K562 (cell line): ENCODE data around the gene GRM2. TPM values are rescaled to one million over a fixed set of nuclear protein-coding genes. Genes with fewer than 3 reads are reported as not detected.

Experiments used
- ATAC-seq: fragments of 200-7000 bp; cut with Tn5 transposase; 3 replicates; pipeline ENCODE4 v1.9.1; 2020; ENCODE audit warnings: moderate library complexity
- BruUV-seq: library from RNA; stranded (reverse); fragments of 400-500 nt; replicated peaks from 2 replicates; lab custom pipeline; 2021; lab: Mats Ljungman, UMichigan
- CTCF ChIA-PET: fragments of 300-600 bp; formaldehyde crosslinking; extraction: SDS; loops from one replicate; lab custom pipeline; 2021; ENCODE audit warnings: low intra/inter-chr PET ratio; lab: Yijun Ruan, JAX
- POLR2A ChIA-PET: fragments of 300-600, 350-650 bp; sonication (Branson Sonifier 250); formaldehyde crosslinking; extraction: SDS; loops from one replicate; lab custom pipeline; 2021; ENCODE audit warnings: antibody characterized with exemption, inconsistent platforms; lab: Yijun Ruan, JAX
- DNase-seq, 4 experiments: peaks; one replicate each; pipeline versions ENCODE4 v3.0.0 to v3.0.0-alpha.2; 2011 to 2018; ENCODE audit warnings: low spot score in 3 of 4, mixed read lengths in 3 of 4; ENCODE audit errors: extremely low read depth in 1 of 4
- FAIRE-seq: peaks from 2 replicates; lab custom pipeline; 2011; peaks lifted over from hg19 to GRCh38; lab: Jason Lieb, UNC
- H2AFZ ChIP-seq: 2 replicates; pipeline ENCODE4 v1.6.0; 2011; ENCODE audit warnings: low read depth, low read length, control low read depth, inconsistent platforms
- H3K27ac ChIP-seq: fragments of 200-600 bp; 3 replicates; pipeline ENCODE4 v1.8.0; 2011; ENCODE audit warnings: low read depth, mild to moderate bottlenecking, control low read depth, inconsistent platforms, low read length, moderate library complexity, mixed read lengths; ENCODE audit errors: extremely low read depth
- H3K27me3 ChIP-seq, 2 experiments: fragments of 300-600 bp in 1 of 2; 2 replicates in 1 of 2; 3 replicates in 1 of 2; pipeline versions ENCODE4 v1.6.0 to v1.8.0; 2011; ENCODE audit warnings: inconsistent platforms in 2 of 2, low read length in 2 of 2, mild to moderate bottlenecking in 1 of 2, mixed read lengths in 1 of 2, moderate library complexity in 1 of 2; ENCODE audit not compliant: control insufficient read depth in 2 of 2, insufficient read depth in 2 of 2
- H3K36me3 ChIP-seq: fragments of 300-600 bp; 3 replicates; pipeline ENCODE4 v1.8.0; 2011; ENCODE audit warnings: mild to moderate bottlenecking, low read length, inconsistent platforms; ENCODE audit not compliant: control insufficient read depth, insufficient read depth
- H3K4me1 ChIP-seq, 2 experiments: fragments of 200-600 bp in 1 of 2; replicated peaks in 1 of 2; 2 replicates in 1 of 2; 3 replicates in 1 of 2; pipeline versions ENCODE4 v1.5.1 to v1.8.0; 2011; ENCODE audit warnings: inconsistent platforms in 2 of 2, low read length in 2 of 2, mild to moderate bottlenecking in 1 of 2, mixed read lengths in 1 of 2, moderate library complexity in 1 of 2; ENCODE audit not compliant: control insufficient read depth in 2 of 2, insufficient read depth in 2 of 2
- H3K4me2 ChIP-seq: 2 replicates; pipeline ENCODE4 v1.6.1; 2011; ENCODE audit warnings: low read length, control low read depth, inconsistent platforms, mixed read lengths; ENCODE audit not compliant: insufficient read depth
- H3K4me3 ChIP-seq: fragments of 200-600 bp; sonication (generic), shearing (Covaris generic); 2 replicates; pipeline ENCODE4 v1.5.1; 2016; ENCODE audit warnings: control low read depth, inconsistent platforms
- H3K79me2 ChIP-seq: fragments of 200-600 bp; 3 replicates; pipeline ENCODE4 v1.8.0; 2011; ENCODE audit warnings: low read length, inconsistent platforms; ENCODE audit not compliant: control insufficient read depth, insufficient read depth
- H3K9ac ChIP-seq, 2 experiments: 2 replicates each; pipeline versions ENCODE4 v1.6.0 to v1.6.1; 2011; ENCODE audit warnings: low read depth in 2 of 2, low read length in 2 of 2, control low read depth in 1 of 2, inconsistent platforms in 1 of 2, mild to moderate bottlenecking in 1 of 2, mixed read lengths in 1 of 2; ENCODE audit not compliant: insufficient read depth in 1 of 2
- H3K9me1 ChIP-seq: one replicate; pipeline ENCODE4 v1.6.0; 2011; ENCODE audit warnings: inconsistent platforms, mild to moderate bottlenecking, low read length, moderate library complexity; ENCODE audit not compliant: control insufficient read depth, insufficient read depth
- H3K9me3 ChIP-seq: replicated peaks from 2 replicates; pipeline ENCODE4 v1.5.1; 2011; ENCODE audit warnings: low read depth, low read length, inconsistent platforms; ENCODE audit not compliant: control insufficient read depth, insufficient read depth
- H4K20me1 ChIP-seq: replicated peaks from 2 replicates; pipeline ENCODE4 v1.6.1; 2011; ENCODE audit warnings: low read length, inconsistent platforms, mixed read lengths; ENCODE audit not compliant: control insufficient read depth, insufficient read depth
- NFRKB ChIP-seq: fragments of 450-650 bp; IDR thresholded peaks from 2 replicates; pipeline ENCODE4 v1.6.1; 2016; ENCODE audit warnings: low read depth
- POLR2H ChIP-seq: IDR thresholded peaks from 2 replicates; pipeline ENCODE4 v1.6.1; 2016; ENCODE audit warnings: missing genetic modification characterization, low read depth, mild to moderate bottlenecking, control low read depth, missing compliant biosample characterization, moderate library complexity
- RBM25 ChIP-seq: fragments of 200-400 bp; formaldehyde crosslinking; IDR thresholded peaks from 2 replicates; pipeline ENCODE4 v1.6.1; 2018; ENCODE audit warnings: low read length, low read depth, moderate library complexity; ENCODE audit not compliant: severe bottlenecking
- ZNF133 ChIP-seq: fragments of 250-450 bp; sonication (Bioruptor Pico); IDR thresholded peaks from 2 replicates; pipeline ENCODE4 v1.4.0; 2020; ENCODE audit warnings: mild to moderate bottlenecking
- ZNF146 ChIP-seq: IDR thresholded peaks from one replicate; pipeline ENCODE4 v1.6.1; 2018; ENCODE audit warnings: missing compliant biosample characterization; ENCODE audit not compliant: unreplicated experiment
- WGBS: fragments of 100-300 bp; shearing (Covaris generic); methylation state at CpG from one replicate; pipeline ENCODE4 v1.1.6; 2016; ENCODE audit warnings: low coverage, mixed read lengths; ENCODE audit not compliant: insufficient coverage; ENCODE audit errors: missing lambda C conversion rate; 5-methylcytosine and 5-hydroxymethylcytosine counted together
- in situ Hi-C: fragments of 300-500 bp; cut with MboI; formaldehyde crosslinking; loops from 4 replicates; pipeline ENCODE4 v1.15.0; 2018; ENCODE audit warnings: inconsistent platforms, mixed read lengths
- intact Hi-C: fragments of 100-400 bp; cut with micrococcal nuclease; formaldehyde crosslinking; loops from 2 replicates; pipeline ENCODE4 v1.14.2; 2022
- polyA plus RNA-seq, 8 experiments: library from polyadenylated mRNA; depleted of rRNA in 4 of 8; stranded (reverse) in 5 of 8; unstranded in 3 of 8; fragments of >200 nt; fragmentation: Nextera tagmentation in 2 of 8; fragmentation: Illumina TruSeq in 1 of 8; extraction: Ambion mirVana in 2 of 8; extraction: Trizol in 1 of 8; gene quantifications; 2 replicates each; pipeline versions ENCODE4 v1.2.1 to v1.2.3, GENCODE V29; 2011 to 2014; ENCODE audit warnings: inconsistent platforms in 1 of 8, missing spikeins in 1 of 8
- total RNA-seq, 7 experiments: library from RNA; depleted of rRNA in 6 of 7; stranded (reverse); fragments of >200 nt in 6 of 7; fragmentation: Illumina TruSeq in 2 of 7; extraction: Trizol in 2 of 7; gene quantifications; 2 replicates each; pipeline versions ENCODE4 v1.2.1 to v1.2.3, GENCODE V29; 2011 to 2021; ENCODE audit warnings: low replicate concordance in 1 of 7
- TF ChIP-seq, protein P1 (sequence below): fragments of 250-450 bp; sonication (Bioruptor Pico); IDR thresholded peaks from 2 replicates; pipeline ENCODE4 v1.8.0; 2022; ENCODE audit warnings: inconsistent platforms, mild to moderate bottlenecking, moderate library complexity, borderline replicate concordance
- TF ChIP-seq, protein P2 (sequence below): IDR thresholded peaks from 2 replicates; pipeline ENCODE4 v1.6.1; 2011; ENCODE audit warnings: borderline replicate concordance, low read depth, mild to moderate bottlenecking, moderate library complexity, low read length; ENCODE audit not compliant: insufficient read depth, poor library complexity, severe bottlenecking

Gene GRM2
- total and polyA plus RNA-seq, 9 of the 15 experiments (the other 6 are each of a cell fraction or from before 2014, with no cell fraction given), result not detected

DNA sequence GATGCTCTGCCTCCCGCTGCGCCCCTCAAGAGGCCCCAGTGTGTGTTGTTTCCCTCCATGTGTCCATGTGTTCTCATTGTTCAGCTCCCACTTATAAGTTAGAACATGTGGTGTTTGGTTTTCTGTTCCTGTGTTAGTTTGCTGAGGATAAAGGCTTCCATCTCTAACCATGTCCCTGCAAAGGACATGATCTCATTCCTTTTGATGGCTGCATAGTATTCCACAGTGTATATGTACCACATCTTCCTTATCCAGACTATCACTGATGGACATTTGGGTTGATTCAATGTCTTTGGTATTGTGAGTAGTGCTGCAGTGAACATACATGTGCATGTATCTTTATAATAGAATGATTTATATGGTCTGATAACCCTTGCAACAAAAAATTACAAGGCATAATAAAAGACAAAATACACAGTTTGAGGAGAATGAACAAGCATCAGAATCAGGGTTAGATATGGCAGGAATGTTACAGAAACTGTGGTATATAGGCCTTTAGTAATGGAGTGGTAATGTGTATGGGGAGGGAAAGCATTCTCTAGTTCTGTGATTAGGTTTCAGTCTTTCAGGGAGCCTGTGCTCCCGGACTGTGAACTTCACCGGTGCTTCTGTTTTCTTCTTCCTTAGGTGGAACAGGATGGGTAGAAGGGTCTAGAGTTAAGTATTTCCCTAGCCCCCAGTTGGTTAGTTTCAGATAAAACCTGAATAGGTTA, 27.1 kb downstream of the GRM2 start:
- whole genome bisulfite sequencing, result 19% methylated on average over 4 of the region's 4 CpGs

More for the DNA sequence above, 27.1 kb downstream of the GRM2 start:
- Histone ChIP-seq H3K79me2 (no peaks in the 10 kb centered on the region), H3K4me1 (no peaks in the 10 kb centered on the region), H3K27me3 (no peaks in the 10 kb centered on the region), H3K27ac (no peak overlapping the region), H3K4me3 (no peak overlapping the region), H3K9me3 (no peaks in the 10 kb centered on the region), H3K4me2 (no peak overlapping the region), H4K20me1 (no peaks in the 10 kb centered on the region), H3K9me1 (no peaks in the 10 kb centered on the region), H3K9ac (no peak overlapping the region), H3K36me3 (no peaks in the 10 kb centered on the region), H2AFZ (no peak overlapping the region)
- in situ Hi-C loops, result no loop called here
- CTCF ChIA-PET, result no interaction called here
- peak; percentile 94 for TF ChIP-seq ZNF146 (CRISPR knock-in tag)
- TF ChIP-seq POLR2H (tag), result no peak
- TF ChIP-seq, protein P1, sequence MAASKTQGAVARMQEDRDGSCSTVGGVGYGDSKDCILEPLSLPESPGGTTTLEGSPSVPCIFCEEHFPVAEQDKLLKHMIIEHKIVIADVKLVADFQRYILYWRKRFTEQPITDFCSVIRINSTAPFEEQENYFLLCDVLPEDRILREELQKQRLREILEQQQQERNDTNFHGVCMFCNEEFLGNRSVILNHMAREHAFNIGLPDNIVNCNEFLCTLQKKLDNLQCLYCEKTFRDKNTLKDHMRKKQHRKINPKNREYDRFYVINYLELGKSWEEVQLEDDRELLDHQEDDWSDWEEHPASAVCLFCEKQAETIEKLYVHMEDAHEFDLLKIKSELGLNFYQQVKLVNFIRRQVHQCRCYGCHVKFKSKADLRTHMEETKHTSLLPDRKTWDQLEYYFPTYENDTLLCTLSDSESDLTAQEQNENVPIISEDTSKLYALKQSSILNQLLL (CRISPR knock-in tag), result no peak
- no peak for TF ChIP-seq NFRKB
- TF ChIP-seq, protein P2, sequence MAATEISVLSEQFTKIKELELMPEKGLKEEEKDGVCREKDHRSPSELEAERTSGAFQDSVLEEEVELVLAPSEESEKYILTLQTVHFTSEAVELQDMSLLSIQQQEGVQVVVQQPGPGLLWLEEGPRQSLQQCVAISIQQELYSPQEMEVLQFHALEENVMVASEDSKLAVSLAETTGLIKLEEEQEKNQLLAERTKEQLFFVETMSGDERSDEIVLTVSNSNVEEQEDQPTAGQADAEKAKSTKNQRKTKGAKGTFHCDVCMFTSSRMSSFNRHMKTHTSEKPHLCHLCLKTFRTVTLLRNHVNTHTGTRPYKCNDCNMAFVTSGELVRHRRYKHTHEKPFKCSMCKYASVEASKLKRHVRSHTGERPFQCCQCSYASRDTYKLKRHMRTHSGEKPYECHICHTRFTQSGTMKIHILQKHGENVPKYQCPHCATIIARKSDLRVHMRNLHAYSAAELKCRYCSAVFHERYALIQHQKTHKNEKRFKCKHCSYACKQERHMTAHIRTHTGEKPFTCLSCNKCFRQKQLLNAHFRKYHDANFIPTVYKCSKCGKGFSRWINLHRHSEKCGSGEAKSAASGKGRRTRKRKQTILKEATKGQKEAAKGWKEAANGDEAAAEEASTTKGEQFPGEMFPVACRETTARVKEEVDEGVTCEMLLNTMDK, result no peak
- peak; percentile 46 for TF ChIP-seq RBM25
- TF ChIP-seq ZNF133 (CRISPR knock-in tag), result no peak
- ATAC-seq (no peak), FAIRE-seq (no peak), DNase-seq (no peak)
- POLR2A ChIA-PET, result no interaction called here
- intact Hi-C loops, result no loop called here
- BruUV-seq, result no TSS peak
